Measurements from ENCODE around the gene ADGRG1.

DNA sequence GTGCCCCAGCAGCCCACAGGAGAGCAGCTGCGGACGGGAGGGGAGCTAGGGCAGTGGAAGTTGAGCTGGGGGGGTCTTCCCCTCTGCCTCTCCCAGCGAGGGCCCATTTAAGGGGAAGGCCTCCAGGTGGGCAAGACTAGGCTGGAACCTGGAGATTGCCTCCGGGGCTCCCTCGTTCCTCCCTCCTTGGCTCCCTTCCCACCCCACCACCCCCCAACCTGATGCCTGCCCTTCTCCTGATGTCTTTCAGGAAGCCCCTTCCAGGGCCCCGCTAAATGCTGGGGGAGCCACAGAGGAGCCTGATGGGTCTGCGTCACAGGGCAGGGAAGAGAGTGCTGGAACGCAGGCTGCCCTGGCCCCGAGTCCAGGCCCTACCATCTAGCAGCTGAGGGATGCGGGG is 16.7 kb downstream of the ADGRG1 start:
- TF ChIP-seq, protein P1, sequence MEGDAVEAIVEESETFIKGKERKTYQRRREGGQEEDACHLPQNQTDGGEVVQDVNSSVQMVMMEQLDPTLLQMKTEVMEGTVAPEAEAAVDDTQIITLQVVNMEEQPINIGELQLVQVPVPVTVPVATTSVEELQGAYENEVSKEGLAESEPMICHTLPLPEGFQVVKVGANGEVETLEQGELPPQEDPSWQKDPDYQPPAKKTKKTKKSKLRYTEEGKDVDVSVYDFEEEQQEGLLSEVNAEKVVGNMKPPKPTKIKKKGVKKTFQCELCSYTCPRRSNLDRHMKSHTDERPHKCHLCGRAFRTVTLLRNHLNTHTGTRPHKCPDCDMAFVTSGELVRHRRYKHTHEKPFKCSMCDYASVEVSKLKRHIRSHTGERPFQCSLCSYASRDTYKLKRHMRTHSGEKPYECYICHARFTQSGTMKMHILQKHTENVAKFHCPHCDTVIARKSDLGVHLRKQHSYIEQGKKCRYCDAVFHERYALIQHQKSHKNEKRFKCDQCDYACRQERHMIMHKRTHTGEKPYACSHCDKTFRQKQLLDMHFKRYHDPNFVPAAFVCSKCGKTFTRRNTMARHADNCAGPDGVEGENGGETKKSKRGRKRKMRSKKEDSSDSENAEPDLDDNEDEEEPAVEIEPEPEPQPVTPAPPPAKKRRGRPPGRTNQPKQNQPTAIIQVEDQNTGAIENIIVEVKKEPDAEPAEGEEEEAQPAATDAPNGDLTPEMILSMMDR (IDR thresholded peaks at IDR 0.05; ENCODE audit: poor library complexity), result no peak
- TF ChIP-seq EZH2phosphoT487 (IDR thresholded peaks at IDR 0.05; ENCODE audit: low read depth, severe bottlenecking, unreplicated experiment) (no peak), EZH2 (IDR thresholded peaks at IDR 0.05; ENCODE audit: borderline replicate concordance) (no peak)
